Caki2 (cell line): ENCODE results near the gene OR10V1. TPM values are rescaled to one million over a fixed set of nuclear protein-coding genes. Genes with fewer than 3 reads are reported as not detected.

Experiments used
- DNase-seq: peaks from one replicate; pipeline ENCODE4 v3.0.0-alpha.2; 2015; ENCODE audit warnings: low read depth
- in situ Hi-C: cut with HindIII; loops from 2 replicates; pipeline ENCODE4 v1.10.0; 2016; ENCODE audit warnings: low sequenced_read_pairs, low pct_unique_long_range_greater_than_20kb, mixed read lengths
- total RNA-seq: library from RNA; depleted of rRNA; stranded (reverse); fragments of >200 nt; shearing (Covaris generic); gene quantifications from 2 replicates; pipeline ENCODE4 v1.2.3, GENCODE V29; 2014; ENCODE audit warnings: low replicate concordance; rRNA removed

The OR10V1 gene
- total RNA-seq, 1 experiment from 2014 or later, result not detected

- in situ Hi-C loops, result no loop called here
- DNase-seq, result no peak
These were observed 35.4 kb downstream of the OR10V1 start for GRCh38 chr11:59678118-59678812.

GRCh38 chr11:59676205-59676604 lies 37.4 kb downstream of the OR10V1 start:
- DNase-seq, result no peak
- in situ Hi-C loops, result no loop called here

- DNase-seq, result no peak
- in situ Hi-C loops, result no loop called here
These were observed 39.4 kb downstream of the OR10V1 start for GRCh38 chr11:59674291-59674690.

GRCh38 chr11:59673291-59673690 lies 40.4 kb downstream of the OR10V1 start:
- DNase-seq, result no peak
- in situ Hi-C loops, result no loop called here

- no peak for DNase-seq
- in situ Hi-C loops, result no loop called here
These were observed 42.2 kb downstream of the OR10V1 start for GRCh38 chr11:59671471-59671870.

GRCh38 chr11:59669611-59670009 lies 44.0 kb downstream of the OR10V1 start:
- in situ Hi-C loops, result no loop called here
- DNase-seq, result no peak

GRCh38 chr11:59668950-59669610 lies 44.6 kb downstream of the OR10V1 start, which contains the start of gene PATL1:
Gene PATL1, minus strand, starts transcription at chr11:59669037. Its CDS starts 142 bp downstream, at chr11:59668895.
- peak; percentile 98 for DNase-seq
- in situ Hi-C loops, result no loop called here

- in situ Hi-C loops, result no loop called here
- DNase-seq, result peak; percentile 33
These were observed 45.3 kb downstream of the OR10V1 start for GRCh38 chr11:59668188-59668949.

- in situ Hi-C loops, result no loop called here
These were observed 45.8 kb downstream of the OR10V1 start for GRCh38 chr11:59667812-59668187.

GRCh38 chr11:59666969-59667368 lies 46.7 kb downstream of the OR10V1 start:
- in situ Hi-C loops, result no loop called here
- DNase-seq, result no peak

More at GRCh38 chr11:59667812-59668187, 45.8 kb downstream of the OR10V1 start:
- no peak for DNase-seq

Other genes with a start within 250 kb of the OR10V1 start
- not detected in 2 replicates for gene OR4D10, start 240.5 kb downstream of the OR10V1 start, total RNA-seq
- gene OR4D11, start 210.3 kb downstream of the OR10V1 start, total RNA-seq, result not detected in 2 replicates
- not detected in 2 replicates for gene OR4D9, start 202.3 kb downstream of the OR10V1 start, total RNA-seq
- 15.4 and 24.5 TPM in 2 replicates for gene OSBP, start 98.1 kb downstream of the OR10V1 start, total RNA-seq
- 6.5 and 7.4 TPM in 2 replicates for gene PATL1, start 44.8 kb downstream of the OR10V1 start, total RNA-seq
- gene STX3, start 41.5 kb upstream of the OR10V1 start, total RNA-seq, result 16.0 and 28.4 TPM in 2 replicates
- 66.6 and 80.4 TPM in 2 replicates for gene MRPL16, start 96.9 kb upstream of the OR10V1 start, total RNA-seq
- not detected in 2 replicates for gene CBLIF, start 131.7 kb upstream of the OR10V1 start, total RNA-seq
- 3.1 and 10.6 TPM in 2 replicates for gene TCN1, start 152.6 kb upstream of the OR10V1 start, total RNA-seq
- gene OOSP3, start 164.9 kb upstream of the OR10V1 start, total RNA-seq, result not detected in 2 replicates
- not detected in 2 replicates for gene OOSP1, start 224.6 kb upstream of the OR10V1 start, total RNA-seq